GM23338 (cell line): ENCODE results near the gene SMOC2. TPM values are rescaled to one million over a fixed set of nuclear protein-coding genes. Genes with fewer than 3 reads are reported as not detected.

ENCODE experiments used
- ATAC-seq: fragments of 200-7000 bp; cut with Tn5 transposase; 3 replicates; pipeline ENCODE4 v1.9.1; 2020
- DNase-seq: peaks from one replicate; pipeline ENCODE4 v3.0.0-alpha.2; 2015; ENCODE audit warnings: low spot score
- H2AFZ ChIP-seq: fragments of 200-600 bp; sonication (generic); 2 replicates; pipeline ENCODE4 v1.8.0; 2016; ENCODE audit warnings: antibody characterized with exemption, mild to moderate bottlenecking, moderate library complexity
- H3F3A ChIP-seq: fragments of 200-600 bp; sonication (generic); replicated peaks from 2 replicates; pipeline ENCODE4 v1.8.0; 2017; ENCODE audit warnings: antibody characterized with exemption, mixed run types, low read depth
- H3K27ac ChIP-seq: fragments of 200-600 bp; sonication (generic); 2 replicates; pipeline ENCODE4 v1.6.1; 2016; ENCODE audit warnings: low read depth
- H3K27me3 ChIP-seq: fragments of 200-600 bp; sonication (generic); 2 replicates; pipeline ENCODE4 v1.8.0; 2016; ENCODE audit warnings: mild to moderate bottlenecking, mixed run types, moderate library complexity; ENCODE audit not compliant: insufficient read depth
- H3K36me3 ChIP-seq: fragments of 200-600 bp; sonication (generic); 2 replicates; pipeline ENCODE4 v1.8.0; 2016; ENCODE audit warnings: mild to moderate bottlenecking; ENCODE audit not compliant: insufficient read depth
- H3K4me1 ChIP-seq: fragments of 200-600 bp; sonication (generic); 2 replicates; pipeline ENCODE4 v1.8.0; 2016; ENCODE audit warnings: mild to moderate bottlenecking, moderate library complexity; ENCODE audit not compliant: insufficient read depth
- H3K4me2 ChIP-seq: fragments of 200-600 bp; sonication (generic); 2 replicates; pipeline ENCODE4 v1.7.1; 2017; ENCODE audit warnings: mixed run types
- H3K4me3 ChIP-seq: fragments of 200-600 bp; sonication (generic); 2 replicates; pipeline ENCODE4 v1.6.1; 2016; ENCODE audit warnings: mixed run types
- H3K79me2 ChIP-seq: fragments of 200-600 bp; sonication (generic); replicated peaks from 2 replicates; pipeline ENCODE4 v1.8.0; 2017; ENCODE audit warnings: mild to moderate bottlenecking; ENCODE audit not compliant: insufficient read depth
- H3K9me2 ChIP-seq: fragments of 200-600 bp; sonication (generic); 2 replicates; pipeline ENCODE4 v1.8.0; 2017; ENCODE audit not compliant: insufficient read depth
- H4K20me1 ChIP-seq: fragments of 200-600 bp; sonication (generic); replicated peaks from 2 replicates; pipeline ENCODE4 v1.8.0; 2017; ENCODE audit warnings: mild to moderate bottlenecking; ENCODE audit not compliant: insufficient read depth
- H3K27ac Mint-ChIP-seq: 2 replicates; pipeline ENCODE4 v1.8.0; 2020; ENCODE audit warnings: inconsistent platforms, mild to moderate bottlenecking, moderate library complexity, mixed read lengths
- H3K27me3 Mint-ChIP-seq: 3 replicates; pipeline ENCODE4 v1.8.0; 2022; ENCODE audit warnings: low read depth, mild to moderate bottlenecking, moderate library complexity, mixed read lengths, inconsistent platforms; ENCODE audit not compliant: insufficient read depth, poor library complexity
- H3K36me3 Mint-ChIP-seq: 3 replicates; pipeline ENCODE4 v1.8.0; 2021; ENCODE audit warnings: low read depth, mild to moderate bottlenecking, inconsistent platforms, moderate library complexity, mixed read lengths
- H3K4me1 Mint-ChIP-seq: 3 replicates; pipeline ENCODE4 v1.8.0; 2020; ENCODE audit warnings: mild to moderate bottlenecking, inconsistent platforms, mixed read lengths
- H3K4me3 Mint-ChIP-seq: 3 replicates; pipeline ENCODE4 v1.8.0; 2021; ENCODE audit warnings: moderate library complexity, mild to moderate bottlenecking, inconsistent platforms, mixed read lengths
- H3K9me3 Mint-ChIP-seq: 3 replicates; pipeline ENCODE4 v1.8.0; 2020; ENCODE audit warnings: moderate library complexity, mild to moderate bottlenecking, inconsistent platforms, mixed read lengths
- CREB1 ChIP-seq: fragments of 250-450 bp; sonication (Bioruptor Pico); IDR thresholded peaks from 2 replicates; pipeline ENCODE4 v1.5.0; 2020; ENCODE audit warnings: low read depth, mild to moderate bottlenecking, moderate library complexity
- JUNB ChIP-seq: IDR thresholded peaks from one replicate; pipeline ENCODE4 v1.6.1; 2016; ENCODE audit warnings: antibody characterized with exemption; ENCODE audit not compliant: unreplicated experiment
- NANOG ChIP-seq: IDR thresholded peaks from 2 replicates; pipeline ENCODE4 v1.6.1; 2016; ENCODE audit warnings: antibody characterized with exemption, borderline replicate concordance
- ZNF114 ChIP-seq: fragments of 250-450 bp; sonication (Bioruptor Pico); IDR thresholded peaks from 2 replicates; pipeline ENCODE4 v1.5.0; 2020; ENCODE audit warnings: mild to moderate bottlenecking, moderate library complexity
- ZNF331 ChIP-seq: fragments of 250-450 bp; sonication (Bioruptor Pico); IDR thresholded peaks from 2 replicates; pipeline ENCODE4 v1.5.0; 2020; ENCODE audit warnings: low read depth, mild to moderate bottlenecking, moderate library complexity
- polyA plus RNA-seq: library from polyadenylated mRNA; unstranded; fragments of >200 nt; fragmentation: Nextera tagmentation; extraction: Ambion mirVana; gene quantifications from 2 replicates; pipeline ENCODE4 v1.2.1, GENCODE V29; 2016
- total RNA-seq: library from RNA; depleted of rRNA; stranded (reverse); fragments of >200 nt; shearing (Covaris generic); gene quantifications from 2 replicates; pipeline ENCODE4 v1.2.3, GENCODE V29; 2014
- TF ChIP-seq, protein P1 (sequence below): IDR thresholded peaks from 2 replicates; pipeline ENCODE4 v1.6.1; 2016; ENCODE audit warnings: antibody characterized with exemption
- TF ChIP-seq, protein P2 (sequence below): IDR thresholded peaks from one replicate; pipeline ENCODE4 v1.6.1; 2018; ENCODE audit warnings: antibody characterized with exemption; ENCODE audit not compliant: unreplicated experiment
- TF ChIP-seq, protein P3 (sequence below): fragments of 250-450 bp; sonication (Bioruptor Pico); IDR thresholded peaks from 2 replicates; pipeline ENCODE4 v1.5.0; 2020; ENCODE audit warnings: mild to moderate bottlenecking, moderate library complexity

SMOC2 gene
- total and polyA plus RNA-seq, 2 experiments from 2014 or later: 4.3 to 6.5 TPM

DNA sequence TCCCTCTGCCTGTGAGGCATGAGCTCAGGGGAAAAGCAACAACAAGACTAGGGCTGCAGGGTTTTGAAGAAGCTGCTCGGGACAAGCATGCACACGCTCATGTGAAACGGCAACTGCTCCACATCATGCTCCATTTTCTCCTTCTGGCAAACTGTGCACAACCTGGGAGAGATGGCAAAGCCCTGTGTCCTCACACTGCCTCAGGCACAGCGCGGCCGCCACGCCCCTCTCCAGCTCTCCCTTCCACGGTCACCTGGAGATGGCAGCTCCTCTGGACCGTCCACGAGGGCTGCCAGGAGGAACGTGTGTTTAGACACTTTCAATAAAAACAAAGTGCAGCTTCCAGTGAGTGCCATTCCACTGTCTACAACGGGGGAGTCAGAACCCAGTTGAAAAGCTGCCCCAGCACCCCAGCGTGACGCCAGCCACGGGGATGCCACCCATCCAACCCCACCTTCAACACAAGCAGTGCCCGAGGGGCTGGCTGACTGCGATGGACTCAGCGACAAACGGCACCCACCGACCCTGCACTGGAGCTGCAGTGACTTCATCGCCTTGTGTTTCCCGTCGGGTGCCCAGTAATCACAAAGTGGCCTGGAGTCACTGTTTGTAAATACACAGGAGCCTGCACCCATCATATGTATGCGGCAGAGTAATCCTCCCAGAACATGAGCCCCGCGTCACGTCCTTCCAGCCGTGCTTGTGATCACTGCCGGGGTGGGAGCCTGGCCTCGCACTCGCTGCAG, 16.1 kb downstream of the SMOC2 start:
- no peak overlapping the region for H3K27ac ChIP-seq
- no peak overlapping the region for H3K4me3 Mint-ChIP-seq
- no peak overlapping the region for H3K27ac Mint-ChIP-seq
- no peak overlapping the region for H3K4me3 ChIP-seq
- no peaks in the 10 kb centered on the region for H3K36me3 ChIP-seq
- ATAC-seq (no peak), DNase-seq (no peak)
- peaks cover 13% of the 10 kb centered on the region; the same call in 1 of the 2 replicates for H3K4me1 ChIP-seq
- peaks cover 2% of the 10 kb centered on the region for H3K27me3 Mint-ChIP-seq
- peaks cover 22% of the 10 kb centered on the region for H3K4me1 Mint-ChIP-seq
- no peak overlapping the region for H2AFZ ChIP-seq
- 0 out of 2 replicates have a peak, but pooled peaks cover 4% of the 10 kb centered on the region for H3K9me2 ChIP-seq
- no peak overlapping the region for H3K4me2 ChIP-seq
- no peaks in the 10 kb centered on the region for H3K27me3 ChIP-seq
- TF ChIP-seq, protein P1, sequence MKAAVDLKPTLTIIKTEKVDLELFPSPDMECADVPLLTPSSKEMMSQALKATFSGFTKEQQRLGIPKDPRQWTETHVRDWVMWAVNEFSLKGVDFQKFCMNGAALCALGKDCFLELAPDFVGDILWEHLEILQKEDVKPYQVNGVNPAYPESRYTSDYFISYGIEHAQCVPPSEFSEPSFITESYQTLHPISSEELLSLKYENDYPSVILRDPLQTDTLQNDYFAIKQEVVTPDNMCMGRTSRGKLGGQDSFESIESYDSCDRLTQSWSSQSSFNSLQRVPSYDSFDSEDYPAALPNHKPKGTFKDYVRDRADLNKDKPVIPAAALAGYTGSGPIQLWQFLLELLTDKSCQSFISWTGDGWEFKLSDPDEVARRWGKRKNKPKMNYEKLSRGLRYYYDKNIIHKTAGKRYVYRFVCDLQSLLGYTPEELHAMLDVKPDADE: no peak
- TF ChIP-seq NANOG (no peak), ZNF331 (CRISPR knock-in tag) (no peak), JUNB (no peak), CREB1 (no peak)
- TF ChIP-seq, protein P2, sequence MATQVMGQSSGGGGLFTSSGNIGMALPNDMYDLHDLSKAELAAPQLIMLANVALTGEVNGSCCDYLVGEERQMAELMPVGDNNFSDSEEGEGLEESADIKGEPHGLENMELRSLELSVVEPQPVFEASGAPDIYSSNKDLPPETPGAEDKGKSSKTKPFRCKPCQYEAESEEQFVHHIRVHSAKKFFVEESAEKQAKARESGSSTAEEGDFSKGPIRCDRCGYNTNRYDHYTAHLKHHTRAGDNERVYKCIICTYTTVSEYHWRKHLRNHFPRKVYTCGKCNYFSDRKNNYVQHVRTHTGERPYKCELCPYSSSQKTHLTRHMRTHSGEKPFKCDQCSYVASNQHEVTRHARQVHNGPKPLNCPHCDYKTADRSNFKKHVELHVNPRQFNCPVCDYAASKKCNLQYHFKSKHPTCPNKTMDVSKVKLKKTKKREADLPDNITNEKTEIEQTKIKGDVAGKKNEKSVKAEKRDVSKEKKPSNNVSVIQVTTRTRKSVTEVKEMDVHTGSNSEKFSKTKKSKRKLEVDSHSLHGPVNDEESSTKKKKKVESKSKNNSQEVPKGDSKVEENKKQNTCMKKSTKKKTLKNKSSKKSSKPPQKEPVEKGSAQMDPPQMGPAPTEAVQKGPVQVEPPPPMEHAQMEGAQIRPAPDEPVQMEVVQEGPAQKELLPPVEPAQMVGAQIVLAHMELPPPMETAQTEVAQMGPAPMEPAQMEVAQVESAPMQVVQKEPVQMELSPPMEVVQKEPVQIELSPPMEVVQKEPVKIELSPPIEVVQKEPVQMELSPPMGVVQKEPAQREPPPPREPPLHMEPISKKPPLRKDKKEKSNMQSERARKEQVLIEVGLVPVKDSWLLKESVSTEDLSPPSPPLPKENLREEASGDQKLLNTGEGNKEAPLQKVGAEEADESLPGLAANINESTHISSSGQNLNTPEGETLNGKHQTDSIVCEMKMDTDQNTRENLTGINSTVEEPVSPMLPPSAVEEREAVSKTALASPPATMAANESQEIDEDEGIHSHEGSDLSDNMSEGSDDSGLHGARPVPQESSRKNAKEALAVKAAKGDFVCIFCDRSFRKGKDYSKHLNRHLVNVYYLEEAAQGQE: no peak
- no peaks in the 10 kb centered on the region for H3K36me3 Mint-ChIP-seq
- no peaks in the 10 kb centered on the region for H3F3A ChIP-seq
- no peaks in the 10 kb centered on the region for H3K79me2 ChIP-seq
- no peaks in the 10 kb centered on the region; the same call in 2 of the 3 replicates for H3K9me3 Mint-ChIP-seq
- H4K20me1 ChIP-seq: no peaks in the 10 kb centered on the region

DNA sequence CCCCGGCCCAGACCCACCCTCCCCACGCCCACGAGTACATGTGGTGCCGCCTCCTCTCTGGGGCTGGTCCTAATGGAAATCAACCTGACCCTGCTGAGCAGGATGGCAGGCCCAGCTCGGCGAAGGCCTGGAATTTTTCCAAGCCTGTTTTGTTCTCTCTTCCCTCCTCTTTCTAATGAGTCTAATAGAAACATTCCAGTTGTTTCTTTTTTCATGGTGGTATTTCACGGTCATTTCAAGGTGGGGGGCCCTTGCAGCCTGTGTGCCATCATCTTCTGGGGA, 16.6 kb downstream of the SMOC2 start:
- Histone ChIP-seq H3K27ac (no peak overlapping the region), H3K4me3 (no peak overlapping the region), H3K4me1 (peaks cover 8% of the 10 kb centered on the region; the same call in 1 of the 2 replicates), H3F3A (no peaks in the 10 kb centered on the region), H4K20me1 (no peaks in the 10 kb centered on the region), H3K79me2 (no peaks in the 10 kb centered on the region), H3K9me2 (0 out of 2 replicates have a peak, but pooled peaks cover 4% of the 10 kb centered on the region), H3K27me3 (no peaks in the 10 kb centered on the region), H3K36me3 (no peaks in the 10 kb centered on the region), H3K4me2 (no peak overlapping the region), H2AFZ (no peak overlapping the region)
- TF ChIP-seq, protein P3, sequence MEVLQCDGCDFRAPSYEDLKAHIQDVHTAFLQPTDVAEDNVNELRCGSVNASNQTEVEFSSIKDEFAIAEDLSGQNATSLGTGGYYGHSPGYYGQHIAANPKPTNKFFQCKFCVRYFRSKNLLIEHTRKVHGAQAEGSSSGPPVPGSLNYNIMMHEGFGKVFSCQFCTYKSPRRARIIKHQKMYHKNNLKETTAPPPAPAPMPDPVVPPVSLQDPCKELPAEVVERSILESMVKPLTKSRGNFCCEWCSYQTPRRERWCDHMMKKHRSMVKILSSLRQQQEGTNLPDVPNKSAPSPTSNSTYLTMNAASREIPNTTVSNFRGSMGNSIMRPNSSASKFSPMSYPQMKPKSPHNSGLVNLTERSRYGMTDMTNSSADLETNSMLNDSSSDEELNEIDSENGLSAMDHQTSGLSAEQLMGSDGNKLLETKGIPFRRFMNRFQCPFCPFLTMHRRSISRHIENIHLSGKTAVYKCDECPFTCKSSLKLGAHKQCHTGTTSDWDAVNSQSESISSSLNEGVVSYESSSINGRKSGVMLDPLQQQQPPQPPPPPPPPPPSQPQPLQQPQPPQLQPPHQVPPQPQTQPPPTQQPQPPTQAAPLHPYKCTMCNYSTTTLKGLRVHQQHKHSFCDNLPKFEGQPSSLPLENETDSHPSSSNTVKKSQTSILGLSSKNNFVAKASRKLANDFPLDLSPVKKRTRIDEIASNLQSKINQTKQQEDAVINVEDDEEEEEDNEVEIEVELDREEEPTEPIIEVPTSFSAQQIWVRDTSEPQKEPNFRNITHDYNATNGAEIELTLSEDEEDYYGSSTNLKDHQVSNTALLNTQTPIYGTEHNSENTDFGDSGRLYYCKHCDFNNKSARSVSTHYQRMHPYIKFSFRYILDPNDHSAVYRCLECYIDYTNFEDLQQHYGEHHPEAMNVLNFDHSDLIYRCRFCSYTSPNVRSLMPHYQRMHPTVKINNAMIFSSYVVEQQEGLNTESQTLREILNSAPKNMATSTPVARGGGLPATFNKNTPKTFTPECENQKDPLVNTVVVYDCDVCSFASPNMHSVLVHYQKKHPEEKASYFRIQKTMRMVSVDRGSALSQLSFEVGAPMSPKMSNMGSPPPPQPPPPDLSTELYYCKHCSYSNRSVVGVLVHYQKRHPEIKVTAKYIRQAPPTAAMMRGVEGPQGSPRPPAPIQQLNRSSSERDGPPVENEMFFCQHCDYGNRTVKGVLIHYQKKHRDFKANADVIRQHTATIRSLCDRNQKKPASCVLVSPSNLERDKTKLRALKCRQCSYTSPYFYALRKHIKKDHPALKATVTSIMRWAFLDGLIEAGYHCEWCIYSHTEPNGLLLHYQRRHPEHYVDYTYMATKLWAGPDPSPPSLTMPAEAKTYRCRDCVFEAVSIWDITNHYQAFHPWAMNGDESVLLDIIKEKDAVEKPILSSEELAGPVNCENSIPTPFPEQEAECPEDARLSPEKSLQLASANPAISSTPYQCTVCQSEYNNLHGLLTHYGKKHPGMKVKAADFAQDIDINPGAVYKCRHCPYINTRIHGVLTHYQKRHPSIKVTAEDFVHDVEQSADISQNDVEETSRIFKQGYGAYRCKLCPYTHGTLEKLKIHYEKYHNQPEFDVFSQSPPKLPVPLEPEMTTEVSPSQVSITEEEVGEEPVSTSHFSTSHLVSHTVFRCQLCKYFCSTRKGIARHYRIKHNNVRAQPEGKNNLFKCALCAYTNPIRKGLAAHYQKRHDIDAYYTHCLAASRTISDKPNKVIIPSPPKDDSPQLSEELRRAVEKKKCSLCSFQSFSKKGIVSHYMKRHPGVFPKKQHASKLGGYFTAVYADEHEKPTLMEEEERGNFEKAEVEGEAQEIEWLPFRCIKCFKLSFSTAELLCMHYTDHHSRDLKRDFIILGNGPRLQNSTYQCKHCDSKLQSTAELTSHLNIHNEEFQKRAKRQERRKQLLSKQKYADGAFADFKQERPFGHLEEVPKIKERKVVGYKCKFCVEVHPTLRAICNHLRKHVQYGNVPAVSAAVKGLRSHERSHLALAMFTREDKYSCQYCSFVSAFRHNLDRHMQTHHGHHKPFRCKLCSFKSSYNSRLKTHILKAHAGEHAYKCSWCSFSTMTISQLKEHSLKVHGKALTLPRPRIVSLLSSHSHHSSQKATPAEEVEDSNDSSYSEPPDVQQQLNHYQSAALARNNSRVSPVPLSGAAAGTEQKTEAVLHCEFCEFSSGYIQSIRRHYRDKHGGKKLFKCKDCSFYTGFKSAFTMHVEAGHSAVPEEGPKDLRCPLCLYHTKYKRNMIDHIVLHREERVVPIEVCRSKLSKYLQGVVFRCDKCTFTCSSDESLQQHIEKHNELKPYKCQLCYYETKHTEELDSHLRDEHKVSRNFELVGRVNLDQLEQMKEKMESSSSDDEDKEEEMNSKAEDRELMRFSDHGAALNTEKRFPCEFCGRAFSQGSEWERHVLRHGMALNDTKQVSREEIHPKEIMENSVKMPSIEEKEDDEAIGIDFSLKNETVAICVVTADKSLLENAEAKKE: no peak
- TF ChIP-seq ZNF114 (CRISPR knock-in tag) (no peak), CREB1 (no peak)
- Mint-ChIP-seq H3K27ac (no peak overlapping the region), H3K36me3 (no peaks in the 10 kb centered on the region), H3K4me3 (no peak overlapping the region; the same call in 2 of the 3 replicates), H3K4me1 (peaks cover 17% of the 10 kb centered on the region), H3K9me3 (no peaks in the 10 kb centered on the region; the same call in 2 of the 3 replicates), H3K27me3 (peaks cover 2% of the 10 kb centered on the region)
- no peak for DNase-seq
- peak; percentile 38 for ATAC-seq
